Hematopoietic multipotent progenitor cell treated with erythropoietin and hydrocortisone succinate and interleukin-3 and kit ligand, for 15 days (in vitro differentiated cells): Measurements from ENCODE around the gene DPYD.

Source experiments
- DNase-seq: peaks from one replicate; pipeline ENCODE4 v3.0.0-alpha.2; 2015; ENCODE audit warnings: low spot score

The DPYD gene

DNA sequence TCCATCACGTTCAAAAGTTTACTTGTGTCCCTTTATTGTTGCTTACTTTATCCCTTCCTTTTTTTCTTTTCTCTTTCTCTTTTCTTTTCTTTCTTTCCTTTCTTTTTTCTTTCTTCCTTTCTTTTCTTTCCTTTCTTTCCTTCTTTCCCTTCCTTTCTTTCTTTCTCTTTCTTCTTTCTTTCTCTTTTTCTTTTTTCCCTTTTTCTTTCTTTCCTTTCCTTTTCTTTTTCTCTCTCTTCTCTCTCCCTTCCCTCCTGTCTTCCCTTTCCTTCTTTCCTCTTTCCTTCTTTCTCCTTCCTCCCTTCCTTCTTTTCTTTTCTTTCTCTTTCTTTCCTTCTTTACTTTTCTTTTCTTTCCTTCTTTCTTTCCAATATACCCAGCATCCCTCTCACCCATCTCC lies 391.2 kb downstream of the DPYD start:
- no peak for DNase-seq

DNA sequence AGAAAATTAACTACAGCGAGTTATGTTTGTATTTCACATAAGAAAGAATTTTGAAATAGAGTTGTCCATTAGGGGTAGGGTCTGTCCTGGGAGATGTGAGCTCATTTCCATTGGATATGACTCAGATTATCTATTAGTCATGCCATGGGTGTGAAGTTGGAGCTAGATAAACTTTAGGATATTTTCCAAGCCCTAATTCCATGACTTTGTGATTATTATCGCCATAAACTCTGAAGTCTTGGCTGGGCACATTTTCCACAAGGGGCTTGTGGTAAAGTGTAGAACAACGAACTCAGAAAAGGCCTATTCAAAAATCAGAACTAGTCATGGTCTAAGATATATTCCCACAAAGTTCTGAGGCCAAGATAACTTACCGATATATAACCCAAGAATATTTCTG lies 396.6 kb downstream of the DPYD start:
- no peak for DNase-seq

DNA sequence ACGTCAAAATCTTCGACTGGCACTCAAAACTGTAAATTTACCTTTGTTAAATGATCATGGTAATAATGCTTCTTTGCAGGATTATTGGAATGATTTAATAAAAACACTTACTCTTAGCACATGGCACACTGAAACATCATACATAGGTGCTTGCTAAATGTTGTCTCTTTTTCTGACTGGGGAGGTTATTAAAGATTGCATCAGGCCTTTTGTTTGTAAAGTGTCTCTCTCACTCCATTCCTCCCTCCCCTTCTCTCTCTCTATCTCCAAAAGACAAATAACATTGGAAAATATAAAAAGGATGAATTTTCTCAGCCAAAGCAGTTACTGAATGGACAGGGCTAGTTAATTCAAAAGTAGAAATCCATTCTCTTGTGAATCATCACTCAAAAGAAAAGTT lies 404.2 kb downstream of the DPYD start:
- DNase-seq = no peak

DNA sequence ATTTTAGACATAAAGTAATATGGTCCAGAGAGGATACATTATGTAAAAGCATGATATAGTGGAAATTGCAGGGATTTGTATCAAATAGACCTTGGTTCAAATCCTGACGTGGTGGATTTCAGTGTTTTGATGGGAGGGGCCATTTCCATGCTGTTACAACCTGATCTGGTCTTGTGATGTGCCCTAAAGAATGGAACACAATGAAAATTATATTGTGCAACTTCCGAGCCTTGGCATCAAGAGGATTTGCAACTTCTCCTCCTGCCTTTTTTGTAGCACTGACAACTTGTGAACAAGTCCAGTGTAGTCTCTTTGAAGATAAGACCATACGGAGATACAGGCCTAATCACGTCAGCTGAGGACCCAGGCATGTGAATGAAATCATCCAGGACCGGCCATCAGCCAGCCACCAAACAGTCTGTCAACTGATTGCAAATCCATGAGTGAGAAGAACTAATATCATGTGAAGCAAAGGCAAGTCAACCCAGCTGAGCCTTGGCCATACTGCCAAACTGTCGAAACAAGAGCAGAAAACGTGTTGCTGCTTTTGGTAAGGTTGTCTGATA lies 412.1 kb downstream of the DPYD start:
- no peak for DNase-seq

DNA sequence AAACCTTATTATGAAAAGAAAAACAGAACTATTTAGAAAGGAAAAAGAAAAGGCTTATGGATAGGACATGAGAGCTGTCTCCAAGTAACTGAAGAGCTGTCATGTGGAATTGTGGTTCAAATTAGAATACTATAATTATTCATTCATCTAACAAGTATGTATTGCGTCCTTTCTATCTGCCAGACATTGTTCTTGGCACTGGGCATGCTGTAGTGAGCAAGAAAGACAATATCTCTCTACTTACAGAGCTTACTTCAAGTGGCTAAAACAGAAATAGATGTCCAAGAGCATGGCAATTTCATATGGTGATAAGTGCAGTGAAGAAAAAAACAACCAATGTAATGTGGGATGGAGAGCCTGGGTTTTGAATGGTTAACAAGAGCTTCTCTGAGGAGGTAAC lies 413.0 kb downstream of the DPYD start:
- no peak for DNase-seq

DNA sequence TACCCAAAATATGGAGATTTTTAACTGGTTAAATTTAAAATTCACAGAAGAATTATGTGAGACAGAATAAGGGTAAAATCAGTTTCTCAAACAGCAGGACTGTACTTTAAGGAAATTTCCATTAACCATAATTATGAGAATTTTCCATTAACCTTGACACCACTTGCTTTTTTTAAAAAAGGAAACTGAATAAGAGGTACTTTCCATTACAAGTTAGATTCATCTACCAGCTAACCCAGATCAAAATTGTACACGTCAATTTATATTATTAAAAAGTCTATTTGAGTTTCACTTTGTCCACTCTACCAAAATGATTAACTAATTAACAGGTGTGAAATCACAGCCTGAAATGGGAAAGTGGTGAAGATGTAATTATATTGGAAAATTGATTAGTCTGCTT lies 414.5 kb downstream of the DPYD start:
- DNase-seq = no peak

DNA sequence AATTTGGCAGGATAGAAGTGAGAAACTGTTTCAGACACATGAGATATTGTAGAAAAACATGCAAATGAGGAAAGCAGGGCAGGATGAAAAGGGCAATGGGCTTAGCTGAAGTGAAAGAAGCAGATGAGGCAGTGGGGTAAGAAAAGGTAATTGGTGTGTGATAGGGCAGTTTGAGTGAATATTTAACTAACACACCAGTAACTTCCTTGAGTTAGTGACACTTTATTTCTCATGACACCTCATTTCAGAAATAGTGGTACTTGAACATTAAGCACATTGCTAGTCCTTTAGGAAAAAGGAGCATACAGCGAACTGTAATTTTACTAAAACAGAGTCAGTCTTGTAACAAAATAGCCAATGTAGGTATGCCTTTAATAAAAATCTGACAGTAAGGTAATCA lies 415.0 kb downstream of the DPYD start:
- no peak for DNase-seq

DNA sequence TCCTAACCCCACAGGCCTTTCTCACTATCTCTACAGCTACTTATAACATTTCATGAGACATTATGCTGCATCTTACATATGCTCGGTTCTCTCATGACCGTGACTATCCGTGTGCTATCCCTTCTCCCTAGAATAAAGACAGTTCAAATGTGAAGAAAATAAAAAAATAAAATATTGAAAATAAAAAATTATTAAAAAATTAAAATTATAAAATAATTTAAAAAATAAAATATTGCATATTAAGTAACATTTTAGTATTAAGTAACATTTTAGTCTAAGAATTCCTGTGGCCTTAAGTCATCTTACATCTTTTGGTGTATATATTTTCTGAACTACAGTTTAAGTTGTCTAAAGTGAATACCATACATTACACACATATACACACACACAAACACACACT lies 415.5 kb downstream of the DPYD start:
- DNase-seq = no peak

DNA sequence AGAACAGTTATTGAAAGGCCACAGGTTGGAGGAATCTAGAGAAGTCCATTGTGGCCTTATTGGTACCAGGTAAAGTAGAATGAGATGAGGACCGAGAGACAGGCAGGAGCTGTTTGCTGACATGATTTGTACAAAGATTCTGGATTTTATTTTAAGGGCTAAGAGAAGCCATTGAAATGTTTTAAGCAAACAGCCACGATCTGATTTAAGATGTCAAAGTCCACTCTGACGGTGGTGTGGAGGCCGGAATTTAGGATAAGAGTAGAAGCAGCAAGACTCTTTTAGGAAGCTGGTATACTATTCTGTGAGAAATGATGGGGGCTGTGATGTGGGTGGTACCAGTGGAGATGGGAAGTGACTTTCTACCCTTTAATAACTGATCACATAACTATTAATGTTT lies 418.5 kb downstream of the DPYD start:
- DNase-seq = no peak

DNA sequence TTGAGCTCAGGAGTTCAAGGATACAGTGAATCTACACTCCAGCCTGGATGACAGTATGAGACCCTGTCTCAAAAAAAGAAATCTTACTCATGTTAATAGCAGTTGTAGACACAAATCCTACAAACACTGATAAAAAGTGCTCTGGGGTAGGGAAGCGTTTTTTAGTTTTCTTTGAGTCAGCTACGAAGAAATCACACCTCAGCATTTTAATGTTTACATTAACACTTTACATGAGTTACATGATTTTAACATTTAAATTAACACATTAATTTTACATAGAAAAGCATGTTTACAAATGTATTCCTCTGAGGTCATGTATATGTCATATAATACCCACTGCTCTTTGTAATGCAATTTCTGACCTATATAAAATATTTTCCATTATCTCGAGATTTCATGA lies 419.2 kb downstream of the DPYD start:
- DNase-seq = no peak

DNA sequence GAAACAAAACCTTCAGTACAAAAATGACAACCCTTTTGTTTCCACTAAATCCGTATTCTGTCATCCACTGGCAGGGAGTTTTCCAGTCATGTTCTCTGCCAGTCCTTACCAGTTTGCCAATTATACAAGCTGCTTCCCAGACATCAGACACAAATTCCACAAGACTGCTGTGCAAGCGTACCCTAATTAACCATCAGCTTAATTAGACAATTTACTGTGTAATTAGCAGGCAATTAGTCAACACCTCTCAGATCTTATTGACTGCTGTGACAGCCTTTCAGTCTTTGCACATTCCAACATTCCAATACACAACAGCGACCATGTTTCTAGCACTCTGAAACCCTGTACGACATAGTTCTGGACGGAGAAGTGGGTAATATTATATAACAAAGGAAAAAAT lies 420.1 kb downstream of the DPYD start:
- no peak for DNase-seq

DNA sequence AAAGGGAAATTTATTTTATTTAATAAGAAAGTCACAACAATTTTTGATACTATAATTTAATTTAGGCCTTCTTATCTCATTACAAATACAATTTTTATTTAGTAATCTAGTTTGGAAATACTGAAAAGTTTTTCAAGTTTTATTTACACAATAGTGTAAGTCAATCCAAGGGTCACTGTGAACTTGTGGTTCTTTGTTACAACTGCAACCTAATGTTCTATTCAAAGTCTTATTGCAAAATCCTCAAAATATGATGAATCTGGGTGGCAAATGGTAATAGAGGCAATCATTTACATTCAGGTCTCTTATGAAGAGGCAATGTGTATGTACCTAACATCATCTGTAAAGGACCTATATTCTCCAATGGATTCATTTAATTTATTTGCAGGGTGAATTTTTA lies 421.2 kb downstream of the DPYD start:
- DNase-seq = no peak

DNA sequence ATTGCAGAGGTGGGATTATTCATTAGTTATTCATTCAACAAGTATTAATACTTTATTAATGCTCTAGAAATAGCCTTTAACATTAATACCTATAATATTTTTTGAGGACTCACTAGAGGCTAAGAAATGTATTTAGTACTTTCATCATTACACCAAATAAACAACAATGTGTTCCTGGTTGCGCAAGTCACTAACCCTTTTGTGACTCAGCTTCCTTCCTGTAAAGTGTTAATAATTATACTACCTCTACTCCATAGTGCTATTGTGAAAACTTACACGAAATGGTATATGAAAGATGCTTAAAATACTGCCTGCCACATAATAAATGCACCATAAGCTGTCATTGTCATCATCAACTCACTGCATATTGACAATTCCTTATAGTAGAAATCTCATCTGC lies 431.0 kb downstream of the DPYD start:
- no peak for DNase-seq

DNA sequence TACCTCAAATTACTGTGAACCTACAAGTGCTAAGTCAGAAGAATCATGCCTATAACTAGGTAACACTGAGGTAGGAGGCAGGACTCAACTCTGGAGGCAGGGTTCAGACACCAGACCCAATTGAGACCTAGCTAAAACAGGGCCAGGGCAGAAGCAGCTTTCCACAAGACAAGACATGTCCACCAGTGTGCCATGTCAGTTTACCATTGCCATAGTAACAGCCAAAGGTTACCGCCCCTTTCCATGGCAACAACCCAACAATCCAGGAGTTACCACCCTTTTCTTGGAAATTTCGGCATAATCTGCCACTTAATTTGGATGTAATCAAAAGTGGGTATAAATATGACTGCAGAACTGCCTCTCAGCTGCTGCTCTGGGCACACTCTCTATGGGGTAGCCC lies 432.3 kb downstream of the DPYD start:
- peak; percentile 57 for DNase-seq

DNA sequence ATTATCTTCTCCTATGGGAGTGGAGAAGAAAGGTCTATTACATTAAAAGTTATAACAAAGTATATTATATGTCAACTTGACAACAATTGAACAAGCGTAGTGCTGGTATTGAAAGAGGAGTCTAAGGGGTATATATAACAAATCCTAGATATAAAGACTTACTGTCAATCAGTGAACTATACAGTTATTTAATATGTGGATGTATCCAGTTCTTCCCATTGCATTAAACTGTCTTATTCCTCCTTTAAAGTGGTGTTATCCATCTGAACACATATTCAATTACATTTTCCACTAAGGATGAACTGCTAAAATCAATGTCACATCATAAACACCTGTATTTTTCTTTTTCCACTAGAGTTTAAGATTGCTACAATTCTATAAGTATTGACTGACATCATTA lies 438.8 kb downstream of the DPYD start:
- DNase-seq = no peak

DNA sequence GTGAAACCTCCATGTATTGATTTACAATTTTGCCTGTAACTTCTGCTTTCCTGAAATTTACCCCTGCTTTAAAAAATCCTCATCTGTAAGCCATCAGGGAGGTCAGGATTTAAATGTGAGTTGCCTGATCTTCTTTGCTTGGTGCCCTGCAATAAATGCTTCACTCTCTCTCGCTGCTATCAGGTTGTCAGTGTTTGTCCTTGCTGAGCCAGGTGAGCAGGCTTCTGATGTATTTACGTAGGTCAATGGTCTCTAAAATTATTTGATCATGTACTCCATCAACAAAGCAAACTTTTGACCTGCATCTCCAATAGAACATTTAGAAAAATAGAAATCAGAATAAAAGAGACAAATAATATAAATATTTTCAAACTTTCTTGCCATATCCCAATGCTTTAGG lies 453.4 kb downstream of the DPYD start:
- no peak for DNase-seq

DNA sequence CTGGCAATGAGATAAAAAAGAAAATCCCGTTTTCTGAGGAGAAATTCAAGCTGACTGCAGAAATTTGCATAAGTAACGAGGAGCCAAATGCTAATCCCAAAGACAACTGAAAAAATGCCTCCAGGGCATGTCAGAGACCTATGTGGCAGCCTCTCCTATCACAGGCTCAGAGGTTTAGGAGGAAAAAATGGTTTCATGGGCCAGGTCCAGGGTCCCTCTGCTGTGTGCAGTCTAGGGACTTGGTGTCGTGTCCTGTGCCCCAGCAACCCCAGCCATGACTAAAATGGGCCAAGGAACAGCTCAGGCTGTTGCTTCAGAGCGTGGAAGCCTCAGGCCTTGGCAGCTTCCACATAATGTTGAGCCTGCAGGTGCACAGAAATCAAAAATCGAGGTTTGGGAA lies 456.5 kb downstream of the DPYD start:
- DNase-seq = no peak

DNA sequence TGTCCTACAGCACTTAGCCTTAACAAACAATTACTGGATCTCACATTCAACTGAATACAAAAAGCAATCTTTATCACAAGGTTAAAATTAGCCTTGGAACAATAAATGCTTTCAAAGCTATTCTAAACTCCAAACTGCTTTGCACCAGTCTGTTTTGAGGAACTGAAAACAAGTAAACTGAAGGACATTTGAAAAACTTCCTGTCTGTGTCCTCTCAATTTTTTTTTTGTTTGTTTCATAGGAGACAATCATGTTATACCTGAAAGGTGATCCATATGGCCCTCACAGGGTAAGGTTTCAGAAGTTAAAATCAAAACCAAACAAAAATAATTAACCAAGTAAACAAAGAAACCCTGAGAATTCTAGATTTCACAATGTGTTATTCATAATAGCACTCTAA lies 459.1 kb downstream of the DPYD start:
- DNase-seq = no peak

DNA sequence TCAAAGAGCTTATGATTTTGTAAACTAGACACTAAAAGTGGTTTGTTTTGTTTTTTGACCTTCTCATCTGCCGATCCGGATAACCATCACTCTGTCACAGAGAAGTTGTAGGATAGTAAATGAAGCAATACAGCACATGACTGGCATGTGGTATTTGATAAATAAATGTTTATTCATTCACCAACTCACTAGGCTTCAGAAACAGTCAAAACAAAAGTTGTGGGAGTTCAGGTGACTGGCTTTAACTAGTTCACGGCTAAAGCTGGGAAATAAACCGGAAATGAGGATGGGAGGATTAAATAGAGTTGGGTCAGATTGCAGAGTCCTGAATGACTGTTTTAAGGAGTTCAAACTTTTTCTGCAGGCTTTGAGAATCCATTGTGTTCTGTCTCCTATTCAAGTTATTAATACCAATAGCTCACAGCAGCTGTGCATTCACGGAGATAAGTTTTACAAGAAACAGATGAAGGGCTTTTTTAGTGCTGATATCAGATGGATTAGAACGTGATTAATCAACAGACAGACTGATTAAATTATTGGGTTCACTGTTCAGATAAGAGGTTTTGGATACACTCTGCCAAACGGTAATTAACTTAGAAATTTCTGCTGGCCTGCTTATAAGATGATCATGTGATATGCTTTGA lies 463.3 kb downstream of the DPYD start:
- no peak for DNase-seq

DNA sequence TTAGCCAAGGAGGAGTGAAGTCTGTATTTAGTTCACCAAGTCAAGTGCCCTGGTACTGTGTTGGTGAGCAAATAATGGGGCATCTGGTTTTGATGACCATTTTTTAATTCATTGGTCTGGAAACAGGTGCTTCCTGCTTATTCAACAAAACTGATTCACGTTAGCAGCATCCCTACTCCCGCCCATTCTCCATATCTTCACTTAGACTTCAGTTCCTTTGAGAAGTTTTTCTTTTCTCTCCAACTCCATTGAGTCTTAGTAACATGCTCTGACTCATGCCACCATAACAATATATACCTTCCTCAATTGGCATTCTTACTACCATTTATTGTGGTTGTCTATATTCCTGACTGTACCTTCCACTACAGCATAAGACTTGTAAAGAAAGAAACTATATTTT lies 468.9 kb downstream of the DPYD start:
- no peak for DNase-seq

DNA sequence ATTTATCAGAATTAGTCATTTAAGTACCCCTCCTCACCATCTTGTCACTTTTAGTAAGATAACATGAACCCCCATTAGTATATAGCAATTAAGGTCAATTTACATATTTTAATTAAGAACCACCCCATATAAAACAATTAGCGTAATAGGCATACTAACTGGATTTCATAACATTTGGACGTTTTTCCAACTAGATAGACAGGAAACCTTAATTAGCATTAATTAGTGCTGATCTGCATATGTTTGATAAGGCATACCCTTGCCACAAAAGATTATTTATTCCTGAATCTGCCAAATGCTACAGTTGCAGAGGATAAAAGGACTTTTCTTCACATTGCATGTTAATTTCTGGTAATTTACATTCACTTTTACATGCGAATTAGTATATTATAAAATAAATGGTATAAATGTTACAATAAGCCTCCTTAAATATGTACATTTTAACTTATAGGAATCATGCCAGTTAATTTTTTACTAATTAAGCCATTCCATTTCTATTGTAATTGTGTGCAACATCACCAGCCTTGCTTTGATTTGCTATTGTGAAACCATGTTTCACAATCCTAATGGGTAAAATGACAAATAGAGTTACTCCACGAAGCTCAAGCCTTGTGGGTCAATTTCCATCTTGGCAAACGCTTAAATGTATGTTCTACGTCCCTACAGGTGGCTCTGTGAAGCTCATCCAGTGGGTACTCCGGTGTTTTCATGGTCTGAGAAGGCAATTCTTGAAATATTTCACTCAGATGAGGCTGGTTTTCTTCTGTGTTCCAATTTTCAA lies 469.6 kb downstream of the DPYD start:
- DNase-seq = no peak

DNA sequence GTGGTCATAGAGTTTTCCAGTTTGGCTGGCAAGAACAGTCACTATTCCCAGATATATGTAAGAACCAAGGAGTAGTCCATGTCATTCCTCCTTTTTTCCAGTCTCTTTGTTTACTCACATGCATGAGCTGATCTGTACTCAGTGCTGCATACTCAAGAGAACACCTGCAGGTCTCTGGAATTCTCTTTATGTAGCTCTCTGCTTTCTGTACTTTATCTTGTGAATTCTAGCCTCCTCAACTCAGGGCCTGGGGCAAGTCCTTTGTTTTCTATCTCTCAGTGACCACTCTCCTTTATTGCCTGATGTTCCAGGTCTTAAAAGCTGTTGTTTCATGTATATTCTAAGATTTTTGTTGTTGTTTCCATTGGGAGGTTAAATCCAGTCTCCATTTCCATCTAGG lies 478.9 kb downstream of the DPYD start:
- DNase-seq = no peak

DNA sequence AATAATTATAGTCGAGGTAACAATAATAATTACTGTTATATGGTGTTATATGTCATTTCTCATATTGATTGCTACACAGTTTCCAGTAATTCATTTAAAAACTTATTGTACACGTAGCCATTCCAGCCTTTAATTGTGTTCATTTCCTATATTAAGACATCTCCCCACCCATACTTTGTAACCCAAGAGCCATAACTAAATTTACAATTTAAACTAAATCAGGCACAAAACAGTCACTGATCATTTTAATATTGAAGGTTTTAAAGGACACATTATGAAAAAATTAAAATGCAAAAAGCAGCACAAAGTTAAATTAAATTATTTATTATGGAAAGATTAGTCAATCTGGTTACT lies 487.0 kb downstream of the DPYD start:
- DNase-seq = no peak
